Esophagus muscularis mucosa (tissue), 4 donors: ENCODE measurements around the gene ETNK1. TPM values are rescaled to one million over a fixed set of nuclear protein-coding genes. Genes with fewer than 3 reads are reported as not detected.
"Not testable (repeated sequence)": the region's sequence is repeated elsewhere in the genome, so short reads cannot be mapped to it uniquely, and the experiment has no call there.

Experiments
- DNase-seq: peaks from one replicate; pipeline ENCODE4 v3.0.0-alpha.2; 2017; ENCODE audit errors: extremely low spot score
- H3K27ac ChIP-seq, 4 donors: fragments of 200-600 bp; sonication (generic); replicated peaks in 1 of 4; 1 replicate in 3 of 4; 2 replicates in 1 of 4; pipeline ENCODE4 v1.5.1; 2016 to 2019; ENCODE audit warnings: mild to moderate bottlenecking in 1 of 4
- H3K27me3 ChIP-seq, 4 donors: fragments of 200-600 bp; sonication (generic); one replicate each; pipeline versions ENCODE4 v1.5.1 to v1.6.0; 2016 to 2019
- H3K36me3 ChIP-seq, 4 donors: fragments of 200-600 bp; sonication (generic); one replicate each; pipeline ENCODE4 v1.5.1; 2016 to 2019
- H3K4me1 ChIP-seq, 4 donors: fragments of 200-600 bp; sonication (generic); one replicate each; pipeline ENCODE4 v1.5.1; 2016 to 2019
- H3K4me3 ChIP-seq, 4 donors: fragments of 200-600 bp; sonication (generic); 1 replicate in 2 of 4; 2 replicates in 2 of 4; pipeline ENCODE4 v1.5.1; 2016 to 2019; ENCODE audit warnings: mild to moderate bottlenecking in 4 of 4, moderate library complexity in 1 of 4
- H3K9me3 ChIP-seq, 4 donors: fragments of 200-600 bp; sonication (generic); 1 replicate in 3 of 4; 2 replicates in 1 of 4; pipeline ENCODE4 v1.5.1; 2016 to 2019
- EP300 ChIP-seq: sonication (generic); formaldehyde crosslinking; IDR thresholded peaks from one replicate; pipeline ENCODE4 v1.6.1; 2017; ENCODE audit warnings: antibody characterized with exemption
- POLR2A ChIP-seq: fragments of 450-650 bp; IDR thresholded peaks from one replicate; pipeline ENCODE4 v1.6.1; 2017; ENCODE audit warnings: antibody characterized with exemption, moderate library complexity, mild to moderate bottlenecking, low read depth
- POLR2AphosphoS5 ChIP-seq, 2 donors: sonication (generic); formaldehyde crosslinking; IDR thresholded peaks; one replicate each; pipeline ENCODE4 v1.6.1; 2017; ENCODE audit warnings: antibody characterized with exemption in 2 of 2
- WGBS: methylation state at CpG from one replicate; pipeline ENCODE4 v1.1.5; 2018; 5-methylcytosine and 5-hydroxymethylcytosine counted together
- intact Hi-C: fragments of 100-400 bp; cut with DNase I; formaldehyde crosslinking; loops from one replicate; pipeline ENCODE4 v1.15.1; 2023
- total RNA-seq, 4 donors: library from RNA; depleted of rRNA; stranded (reverse); fragments of >200 nt; gene quantifications; one replicate each; pipeline versions ENCODE4 v1.1.0 to v1.2.1, GENCODE V29; 2016
- TF ChIP-seq, protein P1 (sequence below), 3 experiments: fragments of 200-600 bp in 2 of 3; fragments of 450-650 bp in 1 of 3; sonication (generic) in 2 of 3; IDR thresholded peaks; one replicate each; pipeline ENCODE4 v1.5.1; 2017 to 2019; ENCODE audit warnings: antibody characterized with exemption in 3 of 3, mild to moderate bottlenecking in 2 of 3, moderate library complexity in 1 of 3

The ETNK1 gene
- total RNA-seq, 4 donors from 2014 or later, result 17.6 to 21.2 (median 19.4) TPM

DNA sequence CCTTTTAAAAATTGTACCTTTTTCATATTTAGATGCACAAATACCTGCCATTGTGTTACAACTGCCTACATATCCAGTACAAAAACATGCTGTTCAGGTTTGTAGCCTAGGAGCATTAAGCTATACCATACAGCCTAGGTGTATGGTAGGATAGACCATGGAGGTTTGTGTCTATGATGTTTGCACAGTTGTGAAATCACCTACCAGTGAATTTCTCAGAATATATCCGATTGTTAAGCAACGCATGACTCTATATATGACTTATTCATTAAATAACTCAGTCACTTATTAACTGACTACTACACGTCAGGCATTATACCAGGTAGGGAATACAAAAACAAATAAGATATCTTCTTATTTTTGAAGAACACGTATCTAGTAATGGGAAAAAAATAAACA is 26.2 kb upstream of the ETNK1 start:
- Histone ChIP-seq H3K4me3 (no peak overlapping the region), H3K4me1 (no peaks in the 10 kb centered on the region), H3K27ac (no peak overlapping the region), H3K27me3 (no peaks in the 10 kb centered on the region), H3K36me3 (no peaks in the 10 kb centered on the region), H3K9me3 (no peaks in the 10 kb centered on the region)
- 88% methylated on average over 4 of the region's 4 CpGs for WGBS
- TF ChIP-seq, protein P1, sequence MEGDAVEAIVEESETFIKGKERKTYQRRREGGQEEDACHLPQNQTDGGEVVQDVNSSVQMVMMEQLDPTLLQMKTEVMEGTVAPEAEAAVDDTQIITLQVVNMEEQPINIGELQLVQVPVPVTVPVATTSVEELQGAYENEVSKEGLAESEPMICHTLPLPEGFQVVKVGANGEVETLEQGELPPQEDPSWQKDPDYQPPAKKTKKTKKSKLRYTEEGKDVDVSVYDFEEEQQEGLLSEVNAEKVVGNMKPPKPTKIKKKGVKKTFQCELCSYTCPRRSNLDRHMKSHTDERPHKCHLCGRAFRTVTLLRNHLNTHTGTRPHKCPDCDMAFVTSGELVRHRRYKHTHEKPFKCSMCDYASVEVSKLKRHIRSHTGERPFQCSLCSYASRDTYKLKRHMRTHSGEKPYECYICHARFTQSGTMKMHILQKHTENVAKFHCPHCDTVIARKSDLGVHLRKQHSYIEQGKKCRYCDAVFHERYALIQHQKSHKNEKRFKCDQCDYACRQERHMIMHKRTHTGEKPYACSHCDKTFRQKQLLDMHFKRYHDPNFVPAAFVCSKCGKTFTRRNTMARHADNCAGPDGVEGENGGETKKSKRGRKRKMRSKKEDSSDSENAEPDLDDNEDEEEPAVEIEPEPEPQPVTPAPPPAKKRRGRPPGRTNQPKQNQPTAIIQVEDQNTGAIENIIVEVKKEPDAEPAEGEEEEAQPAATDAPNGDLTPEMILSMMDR (IDR thresholded peaks at IDR 0.05), result no peak
- TF ChIP-seq POLR2A (no peak), POLR2AphosphoS5 (IDR thresholded peaks at IDR 0.05) (no peak), EP300 (no peak)
- no peak for DNase-seq
- intact Hi-C loops, result no loop called here

DNA sequence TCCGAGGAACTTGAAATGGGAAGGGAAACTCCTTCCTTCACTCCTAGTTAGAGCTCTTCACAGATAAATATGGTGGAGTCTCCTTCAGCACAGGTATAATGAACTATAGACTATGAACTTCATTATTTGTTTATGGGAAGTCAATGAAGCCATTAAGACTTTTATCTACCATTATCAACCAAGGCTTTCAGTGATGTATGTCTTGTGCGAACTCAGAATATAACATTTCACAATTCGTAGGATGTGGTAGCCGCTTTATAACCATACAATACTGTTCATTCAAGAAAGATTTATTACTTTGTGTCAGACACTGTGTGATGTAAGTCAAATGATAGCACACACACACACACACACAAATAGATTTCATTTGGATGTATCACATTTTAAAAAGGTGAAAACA is 24.8 kb upstream of the ETNK1 start:
- WGBS, result 94% methylated on average over 4 of the region's 4 CpGs
- intact Hi-C loops, result no loop called here

DNA sequence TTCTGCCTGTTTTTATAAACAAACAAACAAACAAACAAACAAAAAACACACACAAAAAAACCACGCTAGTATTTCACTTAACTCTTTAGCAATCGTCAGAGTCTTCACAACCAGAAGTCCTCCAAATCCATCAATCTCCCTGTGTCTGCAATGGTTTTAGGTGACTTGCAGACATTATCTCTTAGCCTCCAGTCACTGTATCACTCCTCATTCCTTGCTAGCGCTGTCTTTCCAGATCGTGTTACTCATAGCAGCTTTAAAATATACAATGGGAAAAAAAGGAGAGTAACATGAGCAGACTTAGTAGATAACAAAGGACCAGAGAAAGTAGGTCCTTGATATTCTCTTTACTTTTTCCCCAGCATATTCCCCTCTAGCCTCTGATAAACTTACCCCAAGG is 15.5 kb upstream of the ETNK1 start:
- no peaks in the 10 kb centered on the region for H3K27me3 ChIP-seq
- H3K9me3 ChIP-seq, result peaks cover 0 to 6% (median 3%) of the 10 kb centered on the region in 4 donors
- TF ChIP-seq, protein P1 (IDR thresholded peaks at IDR 0.05), result no peak
- TF ChIP-seq EP300 (no peak), POLR2AphosphoS5 (IDR thresholded peaks at IDR 0.05) (no peak), POLR2A (no peak)
- H3K36me3 ChIP-seq, result no peaks in the 10 kb centered on the region
- H3K4me1 ChIP-seq, result no peaks in the 10 kb centered on the region
- H3K4me3 ChIP-seq, result no peak overlapping the region
- no peak for DNase-seq
- WGBS, result 39% methylated on average over 4 of the region's 4 CpGs
- intact Hi-C loops, result no loop called here
- H3K27ac ChIP-seq, result no peak overlapping the region

More for the DNA sequence above, 24.8 kb upstream of the ETNK1 start:
- Histone ChIP-seq H3K4me1 (no peaks in the 10 kb centered on the region), H3K27me3 (no peaks in the 10 kb centered on the region), H3K27ac (no peak overlapping the region), H3K9me3 (no peaks in the 10 kb centered on the region), H3K4me3 (no peak overlapping the region), H3K36me3 (no peaks in the 10 kb centered on the region)
- TF ChIP-seq EP300 (no peak), POLR2A (no peak), POLR2AphosphoS5 (IDR thresholded peaks at IDR 0.05) (no peak)
- TF ChIP-seq, protein P1 (IDR thresholded peaks at IDR 0.05), result no peak
- DNase-seq, result no peak

DNA sequence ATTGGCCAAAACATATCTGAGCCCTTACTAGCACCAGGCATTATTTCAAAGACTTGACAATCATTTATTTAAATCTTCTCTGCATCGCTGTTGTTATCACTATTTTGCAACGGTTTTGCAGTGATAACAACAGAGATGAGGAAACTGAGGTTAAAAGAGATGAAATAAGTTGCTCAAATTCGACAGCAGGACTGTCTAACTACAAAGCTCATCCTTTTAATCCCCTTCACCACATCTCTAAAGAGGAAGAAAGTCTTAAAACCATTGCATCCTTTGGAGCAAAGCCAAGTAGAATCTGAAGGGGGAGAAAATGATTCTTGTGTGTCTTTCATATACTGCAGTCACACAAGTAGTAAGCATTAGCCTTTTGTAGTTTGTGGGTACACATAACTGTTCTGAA is 14.8 kb upstream of the ETNK1 start:
- Histone ChIP-seq H3K27me3 (no peaks in the 10 kb centered on the region), H3K9me3 (peaks cover 0 to 6% (median 3%) of the 10 kb centered on the region in 4 donors), H3K4me1 (no peaks in the 10 kb centered on the region), H3K27ac (no peak overlapping the region), H3K4me3 (no peak overlapping the region), H3K36me3 (no peaks in the 10 kb centered on the region)
- no peak for DNase-seq
- TF ChIP-seq POLR2AphosphoS5 (IDR thresholded peaks at IDR 0.05) (no peak), POLR2A (no peak), EP300 (no peak)
- TF ChIP-seq, protein P1 (IDR thresholded peaks at IDR 0.05), result no peak
- 62% methylated on average over 3 of the region's 3 CpGs for WGBS
- intact Hi-C loops, result no loop called here

DNA sequence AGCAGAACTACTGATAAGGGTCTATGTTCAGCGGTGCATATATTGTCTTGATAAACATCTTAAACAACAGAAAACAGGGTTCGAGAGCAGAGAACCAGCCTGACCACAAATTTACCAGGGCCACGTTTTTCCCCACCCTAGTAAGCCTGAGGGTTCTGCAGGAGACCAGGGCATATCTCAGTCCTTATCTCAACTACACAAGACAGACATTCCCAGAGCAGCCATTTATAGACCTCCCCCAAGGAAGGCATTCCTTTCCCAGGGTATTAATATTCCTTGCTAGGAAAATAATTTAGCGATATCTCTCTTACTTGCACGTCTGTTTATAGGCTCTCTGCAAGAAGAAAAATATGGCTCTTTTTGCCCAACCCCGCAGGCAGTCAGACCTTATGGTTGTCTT is 12.1 kb upstream of the ETNK1 start:
- WGBS, result 83% methylated on average over 6 of the region's 6 CpGs
- H3K4me3 ChIP-seq, intact Hi-C loops, H3K27ac ChIP-seq, H3K9me3 ChIP-seq, H3K4me1 ChIP-seq, H3K36me3 ChIP-seq, H3K27me3 ChIP-seq, DNase-seq: not testable (repeated sequence)
